HuH-7.5 (cell line): ENCODE measurements around the gene KLHDC3.

Experiments used
- DNase-seq: peaks from one replicate; pipeline ENCODE4 v3.0.0; 2011; ENCODE audit warnings: low spot score

Gene KLHDC3

GRCh38 chr6:43058531-43058930 is 44.5 kb downstream of the KLHDC3 start:
- DNase-seq, result no peak

- DNase-seq, result peak; percentile 97
These were observed 45.4 kb downstream of the KLHDC3 start, which contains the start of the genes KLC4 and MRPL2 for GRCh38 chr6:43059168-43060033. Gene KLC4, plus strand, starts transcription at chr6:43059631. Its CDS starts 1,705 bp downstream, at chr6:43061336. Gene MRPL2, minus strand, starts transcription at chr6:43059434. Its CDS starts 53 bp downstream, at chr6:43059381.

DNA sequence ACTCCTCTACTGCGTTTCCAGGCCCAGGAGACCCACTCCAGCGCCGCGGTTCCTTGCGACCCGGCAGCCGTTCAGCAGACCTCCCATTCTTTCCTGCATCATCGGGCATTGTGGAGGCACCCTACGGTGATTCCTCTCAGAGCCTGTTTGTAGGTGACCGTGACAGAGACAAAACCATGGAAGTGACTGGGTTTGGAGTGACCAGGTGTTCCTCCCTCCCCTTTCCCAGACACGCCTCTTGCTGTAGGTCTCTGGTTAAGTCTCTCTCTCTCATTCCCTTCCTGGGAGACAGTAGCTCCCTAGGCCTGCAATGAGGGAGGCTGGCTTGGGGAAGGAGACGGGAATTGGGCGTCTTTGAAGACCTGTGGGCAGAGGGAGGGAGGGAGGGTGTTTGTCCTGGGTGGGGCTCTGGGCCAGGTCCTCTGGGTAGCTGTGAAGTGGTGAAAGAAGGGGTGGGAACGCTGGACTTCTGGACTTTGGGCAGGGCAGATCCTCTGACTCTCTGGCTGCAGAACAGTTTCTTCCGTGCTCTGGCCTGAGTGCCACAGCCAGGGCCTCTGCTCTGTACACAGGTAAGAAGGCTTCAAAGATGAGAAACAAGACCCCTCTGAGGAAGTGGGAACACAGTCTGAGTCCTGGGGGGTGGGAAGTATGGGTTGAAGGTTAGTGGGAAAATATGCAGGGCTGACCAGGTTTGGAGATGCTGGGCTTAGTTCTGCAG is 46.1 kb downstream of the KLHDC3 start:
- peak; percentile 56 for DNase-seq

- DNase-seq, result no peak
These were observed 46.9 kb downstream of the KLHDC3 start for GRCh38 chr6:43060755-43061633.

DNA sequence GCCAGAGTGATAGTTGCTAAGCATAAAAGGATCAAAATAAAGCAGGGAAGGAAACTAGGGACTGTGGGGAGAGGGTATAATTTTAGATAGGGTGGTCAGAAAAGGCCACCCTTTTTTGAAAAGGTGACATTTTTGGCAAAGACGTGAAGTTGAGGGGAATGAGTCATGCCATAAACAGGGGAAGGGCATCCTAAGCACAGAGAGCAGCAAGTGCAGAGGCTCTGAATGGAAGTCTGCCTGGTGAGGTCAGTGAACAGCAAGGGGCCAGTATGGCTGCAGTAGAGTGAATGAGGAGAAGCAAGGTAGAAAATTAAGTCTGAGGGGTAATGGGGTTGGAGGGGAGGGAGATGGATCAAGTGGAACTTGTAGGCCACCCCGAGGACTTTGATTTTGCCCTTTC is 47.8 kb downstream of the KLHDC3 start:
- no peak for DNase-seq

- no peak for DNase-seq
These were observed 48.8 kb downstream of the KLHDC3 start for GRCh38 chr6:43062818-43063217.

GRCh38 chr6:43070028-43070632 is 56.1 kb downstream of the KLHDC3 start:
- peak; percentile 74 for DNase-seq
